SU-DHL-6 (cell line): Measurements from ENCODE around the gene RALGPS1.

Experiments
- H2AFZ ChIP-seq: fragments of 200-600 bp; sonication (generic); 2 replicates; pipeline ENCODE4 v1.6.1; 2014; ENCODE audit warnings: low read depth, mild to moderate bottlenecking, moderate library complexity, mixed read lengths, antibody characterized with exemption, low read length; ENCODE audit not compliant: severe bottlenecking
- H3F3A ChIP-seq: fragments of 200-600 bp; shearing (Covaris generic); 2 replicates; pipeline ENCODE4 v1.6.0; 2016; ENCODE audit warnings: antibody characterized with exemption, mild to moderate bottlenecking; ENCODE audit not compliant: insufficient read depth
- H3K27ac ChIP-seq: fragments of 200-600 bp; sonication (generic); 2 replicates; pipeline ENCODE4 v1.5.1; 2016; ENCODE audit warnings: low read depth, mild to moderate bottlenecking, low read length, moderate library complexity, mixed read lengths
- H3K27me3 ChIP-seq: fragments of 200-600 bp; sonication (generic), shearing (Covaris generic); 2 replicates; pipeline ENCODE4 v1.6.0; 2014; ENCODE audit warnings: mild to moderate bottlenecking, low read length
- H3K36me3 ChIP-seq: fragments of 200-600 bp; sonication (generic); 2 replicates; pipeline ENCODE4 v1.6.1; 2014; ENCODE audit warnings: mild to moderate bottlenecking, low read length, mixed read lengths
- H3K4me2 ChIP-seq: fragments of 300-600, 200-600 bp; shearing (Covaris generic), sonication (generic); 2 replicates; pipeline ENCODE4 v1.6.0; 2014; ENCODE audit warnings: low read length, low read depth, mild to moderate bottlenecking; ENCODE audit not compliant: poor library complexity, severe bottlenecking
- H3K4me3 ChIP-seq: fragments of 200-600 bp; sonication (generic); 2 replicates; pipeline ENCODE4 v1.5.1; 2014; ENCODE audit warnings: antibody characterized with exemption, low read length, mild to moderate bottlenecking, mixed read lengths; ENCODE audit not compliant: insufficient read depth, poor library complexity, severe bottlenecking
- H3K79me2 ChIP-seq: fragments of 200-600 bp; sonication (generic); 2 replicates; pipeline ENCODE4 v1.6.1; 2014; ENCODE audit warnings: mild to moderate bottlenecking, low read length, moderate library complexity; ENCODE audit not compliant: insufficient read depth
- H3K9ac ChIP-seq: fragments of 200-600 bp; sonication (generic); 2 replicates; pipeline ENCODE4 v1.7.0; 2014; ENCODE audit warnings: mild to moderate bottlenecking, low read length
- H3K9me2 ChIP-seq: fragments of 200-600 bp; sonication (generic); replicated peaks from 2 replicates; pipeline ENCODE4 v1.6.1; 2014; ENCODE audit warnings: low read length; ENCODE audit not compliant: insufficient read depth
- H3K9me3 ChIP-seq: fragments of 200-600 bp; sonication (generic); 2 replicates; pipeline ENCODE4 v1.6.1; 2014; ENCODE audit warnings: low read length, mixed read lengths; ENCODE audit not compliant: insufficient read depth
- H4K20me1 ChIP-seq: fragments of 200-600 bp; sonication (generic); 2 replicates; pipeline ENCODE4 v1.6.1; 2014; ENCODE audit warnings: low read depth, mild to moderate bottlenecking, antibody characterized with exemption, low read length, moderate library complexity, mixed read lengths
- CTCF ChIP-seq: fragments of 200-600 bp; sonication (generic); IDR thresholded peaks from one replicate; pipeline ENCODE4 v1.5.1; 2017; ENCODE audit warnings: antibody characterized with exemption, mild to moderate bottlenecking, low read length, moderate library complexity; ENCODE audit not compliant: insufficient read depth, poor library complexity, severe bottlenecking
- EZH2phosphoT487 ChIP-seq: fragments of 200-600 bp; sonication (generic), shearing (Covaris generic); conservative IDR thresholded peaks from 2 replicates; pipeline ENCODE4 v1.6.1; 2018; ENCODE audit warnings: mild to moderate bottlenecking, antibody characterized with exemption, low read length, moderate library complexity, mixed read lengths

Gene RALGPS1

GRCh38 chr9:127149463-127150390, 235.1 kb downstream of the RALGPS1 start:
- no peak overlapping the region for H3K9ac ChIP-seq
- no peaks in the 10 kb centered on the region for H3K9me3 ChIP-seq
- no peak for TF ChIP-seq CTCF
- TF ChIP-seq EZH2phosphoT487: no peak
- H4K20me1 ChIP-seq: no peaks in the 10 kb centered on the region
- no peaks in the 10 kb centered on the region for H3K79me2 ChIP-seq
- H3K36me3 ChIP-seq: no peaks in the 10 kb centered on the region
- H3K4me2 ChIP-seq: no peak overlapping the region
- H2AFZ ChIP-seq: no peak overlapping the region
- H3K27ac ChIP-seq: no peak overlapping the region
- H3F3A ChIP-seq: no peaks in the 10 kb centered on the region
- H3K4me3 ChIP-seq: no peak overlapping the region
- H3K9me2 ChIP-seq: no peaks in the 10 kb centered on the region
- H3K27me3 ChIP-seq: no peaks in the 10 kb centered on the region

DNA sequence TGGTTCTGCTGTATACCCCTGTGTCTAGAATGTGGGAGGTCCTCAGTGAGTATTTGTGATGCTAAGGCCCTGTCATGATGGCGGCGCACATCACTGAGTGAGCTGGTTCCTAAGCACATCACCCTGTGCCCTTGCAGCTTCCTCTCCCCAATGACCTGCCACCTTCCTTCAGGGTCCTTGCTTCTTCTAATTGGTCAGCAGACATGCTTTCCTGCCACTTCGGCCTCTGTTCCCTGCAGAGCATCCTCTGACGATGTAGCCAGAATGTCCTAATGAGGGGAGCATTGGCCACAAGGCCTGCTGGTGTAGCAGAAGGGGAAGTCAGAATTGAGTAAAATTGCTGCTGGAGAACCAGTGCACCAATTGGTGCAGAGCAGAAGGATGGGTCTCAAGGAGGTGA, 238.9 kb downstream of the RALGPS1 start:
- Histone ChIP-seq H3K36me3 (no peaks in the 10 kb centered on the region), H3K79me2 (no peaks in the 10 kb centered on the region), H3K9me3 (no peaks in the 10 kb centered on the region), H4K20me1 (no peaks in the 10 kb centered on the region), H3K27me3 (no peaks in the 10 kb centered on the region), H3K9me2 (no peaks in the 10 kb centered on the region), H3K4me2 (no peak overlapping the region), H3K4me3 (no peak overlapping the region), H3F3A (no peaks in the 10 kb centered on the region), H2AFZ (no peak overlapping the region), H3K9ac (no peak overlapping the region), H3K27ac (no peak overlapping the region)
- no peak for TF ChIP-seq EZH2phosphoT487
- no peak for TF ChIP-seq CTCF

GRCh38 chr9:127154003-127154389, 239.4 kb downstream of the RALGPS1 start:
- TF ChIP-seq EZH2phosphoT487: no peak
- no peaks in the 10 kb centered on the region for H3K27me3 ChIP-seq
- H3K9me2 ChIP-seq: no peaks in the 10 kb centered on the region
- no peak overlapping the region for H3K4me3 ChIP-seq
- no peak overlapping the region for H3K27ac ChIP-seq
- H3K79me2 ChIP-seq: no peaks in the 10 kb centered on the region
- H4K20me1 ChIP-seq: no peaks in the 10 kb centered on the region
- no peaks in the 10 kb centered on the region for H3K36me3 ChIP-seq
- no peaks in the 10 kb centered on the region for H3K9me3 ChIP-seq
- H3F3A ChIP-seq: no peaks in the 10 kb centered on the region
- H3K9ac ChIP-seq: no peak overlapping the region
- H3K4me2 ChIP-seq: no peak overlapping the region
- H2AFZ ChIP-seq: no peak overlapping the region
